Panc1 (cell line): ENCODE measurements around the gene GALNT1. TPM values are rescaled to one million over a fixed set of nuclear protein-coding genes. Genes with fewer than 3 reads are reported as not detected.

ENCODE experiments used
- ATAC-seq: fragments of 200-7000 bp; cut with Tn5 transposase; 2 replicates; pipeline ENCODE4 v1.9.1; 2020; ENCODE audit warnings: mild to moderate bottlenecking, moderate library complexity
- BruUV-seq: library from RNA; stranded (reverse); fragments of 400-500 nt; replicated peaks from 2 replicates; lab custom pipeline; 2021; lab: Mats Ljungman, UMichigan
- CTCF ChIA-PET: fragments of 300-600 bp; sonication (Branson Sonifier 250); formaldehyde crosslinking; loops from one replicate; lab custom pipeline; 2022; ENCODE audit warnings: antibody characterized with exemption; lab: Charles Lee
- POLR2A ChIA-PET: fragments of 300-600 bp; sonication (Branson Sonifier 250); formaldehyde crosslinking; loops from one replicate; lab custom pipeline; 2022; ENCODE audit warnings: antibody characterized with exemption; lab: Charles Lee
- DNase-seq: peaks from one replicate; pipeline ENCODE4 v3.0.0-alpha.2; 2010; ENCODE audit warnings: low read depth, low spot score
- H3K27ac ChIP-seq: 2 replicates; pipeline ENCODE4 v1.5.1; 2011; ENCODE audit warnings: mild to moderate bottlenecking, low read length, inconsistent platforms
- H3K27me3 ChIP-seq: fragments of 200-500 bp; sonication (Bioruptor generic); 2 replicates; pipeline ENCODE4 v1.6.0; 2014; ENCODE audit warnings: low read length, inconsistent platforms; ENCODE audit not compliant: control insufficient read depth, insufficient read depth
- H3K36me3 ChIP-seq: fragments of 200-500 bp; sonication (Bioruptor generic); 2 replicates; pipeline ENCODE4 v1.5.1; 2014; ENCODE audit warnings: inconsistent platforms, mild to moderate bottlenecking, low read length, moderate library complexity; ENCODE audit not compliant: control insufficient read depth, insufficient read depth
- H3K4me1 ChIP-seq: 2 replicates; pipeline ENCODE4 v1.5.1; 2011; ENCODE audit warnings: inconsistent platforms, mild to moderate bottlenecking, low read length, moderate library complexity; ENCODE audit not compliant: control insufficient read depth, insufficient read depth
- H3K4me3 ChIP-seq, 2 experiments: 2 replicates each; pipeline ENCODE4 v1.5.1; 2011 to 2012; ENCODE audit warnings: low read depth in 2 of 2, low read length in 2 of 2, mild to moderate bottlenecking in 2 of 2, inconsistent platforms in 1 of 2, moderate library complexity in 1 of 2
- H3K9me3 ChIP-seq: fragments of 200-500 bp; sonication (Bioruptor generic); 2 replicates; pipeline ENCODE4 v1.5.1; 2014; ENCODE audit warnings: low read depth, mild to moderate bottlenecking, inconsistent platforms, low read length, moderate library complexity; ENCODE audit not compliant: control insufficient read depth, insufficient read depth
- POLR2AphosphoS5 ChIP-seq: IDR thresholded peaks from 2 replicates; pipeline ENCODE4 v1.6.1; 2012; ENCODE audit warnings: mild to moderate bottlenecking, low read depth, low read length, moderate library complexity
- SIN3A ChIP-seq: IDR thresholded peaks from 2 replicates; pipeline ENCODE4 v1.6.1; 2012; ENCODE audit warnings: low read depth, mild to moderate bottlenecking, low read length, moderate library complexity, borderline replicate concordance; ENCODE audit not compliant: insufficient read depth
- TCF7L2 ChIP-seq: IDR thresholded peaks from 2 replicates; pipeline ENCODE4 v1.6.1; 2011; ENCODE audit warnings: mild to moderate bottlenecking, low read depth, low read length, inconsistent platforms
- in situ Hi-C: cut with HindIII; loops from 2 replicates; pipeline ENCODE4 v1.10.0; 2016; ENCODE audit warnings: low sequenced_read_pairs, low pct_unique_long_range_greater_than_20kb
- intact Hi-C: fragments of 100-400 bp; cut with micrococcal nuclease; formaldehyde crosslinking; loops from one replicate; pipeline ENCODE4 v1.10.0; 2022; ENCODE audit not compliant: unreplicated experiment
- total RNA-seq: library from RNA; stranded (reverse); gene quantifications from one replicate; pipeline ENCODE4 v1.2.1, GENCODE V29; 2021; ENCODE audit not compliant: unreplicated experiment
- TF ChIP-seq, protein P1 (sequence below): fragments of 450-650 bp; IDR thresholded peaks from 2 replicates; pipeline ENCODE4 v1.5.1; 2017; ENCODE audit warnings: mild to moderate bottlenecking
- TF ChIP-seq, protein P2 (sequence below), 2 experiments: IDR thresholded peaks; 2 replicates each; pipeline ENCODE4 v1.6.1; 2011 to 2012; ENCODE audit warnings: low read depth in 2 of 2, control low read depth in 1 of 2, low read length in 1 of 2, mild to moderate bottlenecking in 1 of 2, moderate library complexity in 1 of 2; ENCODE audit not compliant: insufficient read depth in 1 of 2

The GALNT1 gene
- total RNA-seq, 1 experiment from 2014 or later: 147 TPM

DNA sequence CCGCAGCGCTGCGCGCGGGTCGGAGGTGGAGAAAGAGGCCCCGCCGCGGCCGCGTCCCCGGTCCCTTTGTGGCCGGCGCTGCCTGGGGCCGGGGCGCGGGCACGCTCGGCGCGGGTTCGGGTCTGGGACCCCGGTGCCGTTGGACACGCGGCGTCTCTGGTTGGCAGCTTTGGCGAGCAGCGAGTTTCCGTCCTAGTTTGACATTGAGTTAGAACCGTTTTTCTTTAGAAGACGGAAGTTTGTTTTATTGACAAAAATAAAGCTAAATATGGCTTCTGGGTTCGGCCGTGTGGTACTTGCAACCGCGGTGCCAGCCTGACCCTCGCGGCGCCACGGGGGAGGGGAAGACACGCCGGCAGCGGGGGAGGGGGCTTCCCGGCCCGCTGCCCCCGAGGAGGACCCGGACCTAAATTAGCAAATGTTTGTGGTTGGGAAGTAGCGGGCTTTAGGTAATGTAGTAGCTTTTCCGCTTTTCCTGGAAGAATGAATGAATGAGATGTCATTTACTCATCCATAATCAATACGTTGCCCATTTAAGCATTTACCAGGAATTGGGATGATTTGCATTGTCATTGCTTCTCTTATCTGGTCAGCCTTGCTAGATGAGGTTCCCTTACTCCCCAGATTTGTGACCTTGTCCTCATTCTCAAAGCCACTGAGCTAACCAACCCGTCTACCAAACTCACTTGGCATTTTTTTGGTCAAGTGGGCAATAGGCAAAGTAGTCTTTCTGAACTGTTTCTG lies 530 bp downstream of the GALNT1 start:
- in situ Hi-C loops: no loop called here
- ChIA-PET CTCF (no interaction called here), POLR2A (no interaction called here)

GRCh38 chr18:35582899-35583558 lies 1.5 kb downstream of the GALNT1 start:
- BruUV-seq: no TSS peak
- Histone ChIP-seq H3K36me3 (peaks cover 2% of the 10 kb centered on the region; the same call in 1 of the 2 replicates), H3K9me3 (peaks cover 32% of the 10 kb centered on the region; the same call in 1 of the 2 replicates), H3K4me3 (peak overlapping the region; percentile 79 to 87), H3K4me1 (peaks cover 7% of the 10 kb centered on the region; the same call in 1 of the 2 replicates), H3K27me3 (no peaks in the 10 kb centered on the region), H3K27ac (peak overlapping the region; percentile 86)
- ChIA-PET CTCF (no interaction called here), POLR2A (interaction anchor here (0.9 kb wide), 1 partner anchor 26 kb away, joined by 3 read pairs; no protein-coding TSS in a partner anchor)
- DNase-seq (no peak), ATAC-seq (no peak; the same call in 1 of the 2 replicates)
- TF ChIP-seq, protein P1, sequence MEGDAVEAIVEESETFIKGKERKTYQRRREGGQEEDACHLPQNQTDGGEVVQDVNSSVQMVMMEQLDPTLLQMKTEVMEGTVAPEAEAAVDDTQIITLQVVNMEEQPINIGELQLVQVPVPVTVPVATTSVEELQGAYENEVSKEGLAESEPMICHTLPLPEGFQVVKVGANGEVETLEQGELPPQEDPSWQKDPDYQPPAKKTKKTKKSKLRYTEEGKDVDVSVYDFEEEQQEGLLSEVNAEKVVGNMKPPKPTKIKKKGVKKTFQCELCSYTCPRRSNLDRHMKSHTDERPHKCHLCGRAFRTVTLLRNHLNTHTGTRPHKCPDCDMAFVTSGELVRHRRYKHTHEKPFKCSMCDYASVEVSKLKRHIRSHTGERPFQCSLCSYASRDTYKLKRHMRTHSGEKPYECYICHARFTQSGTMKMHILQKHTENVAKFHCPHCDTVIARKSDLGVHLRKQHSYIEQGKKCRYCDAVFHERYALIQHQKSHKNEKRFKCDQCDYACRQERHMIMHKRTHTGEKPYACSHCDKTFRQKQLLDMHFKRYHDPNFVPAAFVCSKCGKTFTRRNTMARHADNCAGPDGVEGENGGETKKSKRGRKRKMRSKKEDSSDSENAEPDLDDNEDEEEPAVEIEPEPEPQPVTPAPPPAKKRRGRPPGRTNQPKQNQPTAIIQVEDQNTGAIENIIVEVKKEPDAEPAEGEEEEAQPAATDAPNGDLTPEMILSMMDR: no peak
- no peak for TF ChIP-seq TCF7L2
- no peak for TF ChIP-seq SIN3A
- no peak for TF ChIP-seq POLR2AphosphoS5
- TF ChIP-seq, protein P2, sequence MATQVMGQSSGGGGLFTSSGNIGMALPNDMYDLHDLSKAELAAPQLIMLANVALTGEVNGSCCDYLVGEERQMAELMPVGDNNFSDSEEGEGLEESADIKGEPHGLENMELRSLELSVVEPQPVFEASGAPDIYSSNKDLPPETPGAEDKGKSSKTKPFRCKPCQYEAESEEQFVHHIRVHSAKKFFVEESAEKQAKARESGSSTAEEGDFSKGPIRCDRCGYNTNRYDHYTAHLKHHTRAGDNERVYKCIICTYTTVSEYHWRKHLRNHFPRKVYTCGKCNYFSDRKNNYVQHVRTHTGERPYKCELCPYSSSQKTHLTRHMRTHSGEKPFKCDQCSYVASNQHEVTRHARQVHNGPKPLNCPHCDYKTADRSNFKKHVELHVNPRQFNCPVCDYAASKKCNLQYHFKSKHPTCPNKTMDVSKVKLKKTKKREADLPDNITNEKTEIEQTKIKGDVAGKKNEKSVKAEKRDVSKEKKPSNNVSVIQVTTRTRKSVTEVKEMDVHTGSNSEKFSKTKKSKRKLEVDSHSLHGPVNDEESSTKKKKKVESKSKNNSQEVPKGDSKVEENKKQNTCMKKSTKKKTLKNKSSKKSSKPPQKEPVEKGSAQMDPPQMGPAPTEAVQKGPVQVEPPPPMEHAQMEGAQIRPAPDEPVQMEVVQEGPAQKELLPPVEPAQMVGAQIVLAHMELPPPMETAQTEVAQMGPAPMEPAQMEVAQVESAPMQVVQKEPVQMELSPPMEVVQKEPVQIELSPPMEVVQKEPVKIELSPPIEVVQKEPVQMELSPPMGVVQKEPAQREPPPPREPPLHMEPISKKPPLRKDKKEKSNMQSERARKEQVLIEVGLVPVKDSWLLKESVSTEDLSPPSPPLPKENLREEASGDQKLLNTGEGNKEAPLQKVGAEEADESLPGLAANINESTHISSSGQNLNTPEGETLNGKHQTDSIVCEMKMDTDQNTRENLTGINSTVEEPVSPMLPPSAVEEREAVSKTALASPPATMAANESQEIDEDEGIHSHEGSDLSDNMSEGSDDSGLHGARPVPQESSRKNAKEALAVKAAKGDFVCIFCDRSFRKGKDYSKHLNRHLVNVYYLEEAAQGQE (IDR thresholded peaks at IDR 0.05; ENCODE audit: insufficient read depth in 1 of 2, low read depth in 2 of 2, low read length in 1 of 2): no peak
- intact Hi-C loops: no loop called here
- in situ Hi-C loops: no loop called here

More for the DNA sequence above, 530 bp downstream of the GALNT1 start:
- peaks cover 7% of the 10 kb centered on the region; the same call in 1 of the 2 replicates for H3K4me1 ChIP-seq
- no peaks in the 10 kb centered on the region for H3K27me3 ChIP-seq
- peaks cover 23% of the 10 kb centered on the region; the same call in 1 of the 2 replicates for H3K9me3 ChIP-seq
- BruUV-seq: no TSS peak
- H3K4me3 ChIP-seq: peak overlapping the region; percentile 79 to 87
- peak overlapping the region; percentile 86 for H3K27ac ChIP-seq
- peak; percentile 52 for ATAC-seq
- peaks cover 2% of the 10 kb centered on the region; the same call in 1 of the 2 replicates for H3K36me3 ChIP-seq
- intact Hi-C loops: no loop called here
- DNase-seq: no peak
- TF ChIP-seq SIN3A: no peak
- TF ChIP-seq, protein P1: no peak
- TF ChIP-seq POLR2AphosphoS5: no peak
- TF ChIP-seq, protein P2 (IDR thresholded peaks at IDR 0.05; ENCODE audit: insufficient read depth in 1 of 2, low read depth in 2 of 2, low read length in 1 of 2): no peak
- TF ChIP-seq TCF7L2: no peak
